Hepatocyte (in vitro differentiated cells): ENCODE measurements around the gene MLLT6.

Experiments
- CTCF ChIP-seq: fragments of 200-600 bp; sonication (generic); IDR thresholded peaks from 2 replicates; pipeline ENCODE4 v1.5.1; 2016; ENCODE audit warnings: antibody characterized with exemption, mild to moderate bottlenecking; ENCODE audit not compliant: poor library complexity
- EZH2 ChIP-seq: fragments of 200-600 bp; sonication (generic); IDR thresholded peaks from 2 replicates; pipeline ENCODE4 v1.6.1; 2016; ENCODE audit warnings: antibody characterized with exemption, mild to moderate bottlenecking, borderline replicate concordance
- EZH2phosphoT487 ChIP-seq: fragments of 200-600 bp; sonication (generic); IDR thresholded peaks from one replicate; pipeline ENCODE4 v1.6.1; 2018; ENCODE audit warnings: antibody characterized with exemption, mild to moderate bottlenecking, low read depth, moderate library complexity; ENCODE audit not compliant: unreplicated experiment, severe bottlenecking

GRCh38 chr17:38753071-38753506 lies 48.0 kb downstream of the MLLT6 start:
- TF ChIP-seq CTCF (no peak), EZH2 (no peak), EZH2phosphoT487 (no peak)
